ENCODE results near the gene IL32. TPM values are rescaled to one million over a fixed set of nuclear protein-coding genes. Genes with fewer than 3 reads are reported as not detected.
A peak's percentile ranks its signal among the peaks of the same experiment; 100 is the strongest.

IL32 gene
- polyA plus RNA-seq, 2 of the 4 experiments (the other 2 are of a cell fraction), result 8.9 to 20.2 TPM

DNA sequence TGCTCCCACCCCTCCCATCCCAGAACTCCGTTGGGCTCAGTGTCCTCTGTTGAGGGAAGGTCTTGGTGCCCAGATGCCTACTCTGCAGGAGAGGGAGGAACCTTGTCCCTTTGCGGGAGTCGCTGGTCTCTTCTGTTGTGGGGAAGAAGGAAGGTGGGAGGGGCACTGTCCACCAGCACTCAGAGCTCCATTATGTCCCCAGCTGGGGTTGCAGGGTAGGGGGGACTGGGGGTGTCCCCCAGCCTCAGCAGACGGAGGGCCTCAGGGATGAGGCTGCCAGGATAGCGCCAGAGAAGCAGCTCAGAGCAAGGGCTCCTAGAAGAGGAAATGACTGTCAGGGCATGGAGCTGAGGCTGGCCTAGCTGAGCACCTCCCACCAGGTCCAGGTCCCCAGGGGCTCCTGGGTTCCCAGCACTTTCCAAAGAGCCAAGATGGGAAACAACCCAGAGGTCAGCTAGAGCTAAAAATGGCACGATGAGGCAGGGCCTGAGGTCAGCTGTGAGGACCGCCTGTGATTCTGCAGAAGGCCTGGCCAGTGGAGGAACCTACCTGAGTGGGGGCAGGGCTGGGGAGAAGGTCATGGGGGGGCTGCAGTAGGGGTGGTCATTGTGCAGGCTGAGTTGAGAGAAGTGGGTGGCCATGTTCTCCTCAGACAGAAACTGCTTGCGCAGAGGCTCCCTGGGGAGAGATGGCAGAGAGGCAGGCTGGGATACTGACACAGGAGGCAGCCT lies 42.6 kb upstream of the IL32 start:
- POLR2A ChIA-PET, result interaction anchor here (0.6 to 6.2 kb wide), 7 partner anchors 9 to 23 kb away, joined by 3 to 107 read pairs (median 5); no protein-coding TSS in a partner anchor
- TF ChIP-seq HOXB5 (CRISPR knock-in tag; IDR thresholded peaks at IDR 0.05) (no peak), CHD4 (IDR thresholded peaks at IDR 0.05; ENCODE audit: borderline replicate concordance) (no peak), EHF (CRISPR knock-in tag; IDR thresholded peaks at IDR 0.05) (no peak), ESRRA (IDR thresholded peaks at IDR 0.05; ENCODE audit: borderline replicate concordance, low read length) (no peak), CHD2 (IDR thresholded peaks at IDR 0.05; ENCODE audit: low read length, partially characterized antibody) (no peak), CBX8 (IDR thresholded peaks at IDR 0.05) (no peak), FOXS1 (CRISPR knock-in tag; IDR thresholded peaks at IDR 0.05) (no peak), PHF8 (IDR thresholded peaks at IDR 0.05; ENCODE audit: borderline replicate concordance, low read depth) (no peak), ZNF302 (CRISPR knock-in tag; IDR thresholded peaks at IDR 0.05) (no peak), RCOR1 (IDR thresholded peaks at IDR 0.05; ENCODE audit: low read depth, low read length) (no peak), TP53 (CRISPR knock-in tag; IDR thresholded peaks at IDR 0.05) (peak; percentile 7; the same call in 1 of the 2 replicates), RAD21 (conservative IDR thresholded peaks at IDR 0.05 in 1 of 2, IDR thresholded peaks at IDR 0.05 in 1 of 2) (no peak), MAZ (IDR thresholded peaks at IDR 0.05; ENCODE audit: borderline replicate concordance, low read depth, low read length) (no peak), RFX5 (IDR thresholded peaks at IDR 0.05) (no peak), HOXA7 (CRISPR knock-in tag; IDR thresholded peaks at IDR 0.05) (no peak; the same call in 1 of the 2 replicates), KDM5A (IDR thresholded peaks at IDR 0.05) (no peak), ZFP36 (IDR thresholded peaks at IDR 0.05; ENCODE audit: borderline replicate concordance, partially characterized antibody) (no peak), CBX2 (IDR thresholded peaks at IDR 0.05; ENCODE audit: borderline replicate concordance, low read depth) (no peak), NFE2L2 (conservative IDR thresholded peaks at IDR 0.05; ENCODE audit: low read length) (no peak), JUN (IDR thresholded peaks at IDR 0.05) (peak in 1 of 2 experiments; percentile 62; a peak in 4 of 5 replicates), KDM1A (IDR thresholded peaks at IDR 0.05; ENCODE audit: low read depth) (no peak), EHMT2 (IDR thresholded peaks at IDR 0.05; ENCODE audit: low read depth) (no peak), POLR2AphosphoS2 (conservative IDR thresholded peaks at IDR 0.05; ENCODE audit: low read length) (peak; percentile 20; the same call in 1 of the 2 replicates), HOXB13 (CRISPR knock-in tag; IDR thresholded peaks at IDR 0.05; ENCODE audit: low read depth) (no peak), BHLHE40 (IDR thresholded peaks at IDR 0.05; ENCODE audit: low read depth, low read length) (no peak), EP300 (IDR thresholded peaks at IDR 0.05) (no peak), POLR2A (IDR thresholded peaks at IDR 0.05; ENCODE audit: low read length) (peak; percentile 32; the same call in 1 of the 2 replicates)
- TF ChIP-seq, protein P1, sequence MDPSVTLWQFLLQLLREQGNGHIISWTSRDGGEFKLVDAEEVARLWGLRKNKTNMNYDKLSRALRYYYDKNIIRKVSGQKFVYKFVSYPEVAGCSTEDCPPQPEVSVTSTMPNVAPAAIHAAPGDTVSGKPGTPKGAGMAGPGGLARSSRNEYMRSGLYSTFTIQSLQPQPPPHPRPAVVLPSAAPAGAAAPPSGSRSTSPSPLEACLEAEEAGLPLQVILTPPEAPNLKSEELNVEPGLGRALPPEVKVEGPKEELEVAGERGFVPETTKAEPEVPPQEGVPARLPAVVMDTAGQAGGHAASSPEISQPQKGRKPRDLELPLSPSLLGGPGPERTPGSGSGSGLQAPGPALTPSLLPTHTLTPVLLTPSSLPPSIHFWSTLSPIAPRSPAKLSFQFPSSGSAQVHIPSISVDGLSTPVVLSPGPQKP (IDR thresholded peaks at IDR 0.05; ENCODE audit: low read depth, low read length), result no peak
- TF ChIP-seq, protein P2, sequence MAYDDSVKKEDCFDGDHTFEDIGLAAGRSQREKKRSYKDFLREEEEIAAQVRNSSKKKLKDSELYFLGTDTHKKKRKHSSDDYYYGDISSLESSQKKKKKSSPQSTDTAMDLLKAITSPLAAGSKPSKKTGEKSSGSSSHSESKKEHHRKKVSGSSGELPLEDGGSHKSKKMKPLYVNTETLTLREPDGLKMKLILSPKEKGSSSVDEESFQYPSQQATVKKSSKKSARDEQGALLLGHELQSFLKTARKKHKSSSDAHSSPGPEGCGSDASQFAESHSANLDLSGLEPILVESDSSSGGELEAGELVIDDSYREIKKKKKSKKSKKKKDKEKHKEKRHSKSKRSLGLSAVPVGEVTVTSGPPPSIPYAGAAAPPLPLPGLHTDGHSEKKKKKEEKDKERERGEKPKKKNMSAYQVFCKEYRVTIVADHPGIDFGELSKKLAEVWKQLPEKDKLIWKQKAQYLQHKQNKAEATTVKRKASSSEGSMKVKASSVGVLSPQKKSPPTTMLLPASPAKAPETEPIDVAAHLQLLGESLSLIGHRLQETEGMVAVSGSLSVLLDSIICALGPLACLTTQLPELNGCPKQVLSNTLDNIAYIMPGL (CRISPR knock-in tag; IDR thresholded peaks at IDR 0.05; ENCODE audit: borderline replicate concordance), result 0 out of 2 replicates have a peak, but pooled peaks have one; percentile 35
- TF ChIP-seq, protein P3, sequence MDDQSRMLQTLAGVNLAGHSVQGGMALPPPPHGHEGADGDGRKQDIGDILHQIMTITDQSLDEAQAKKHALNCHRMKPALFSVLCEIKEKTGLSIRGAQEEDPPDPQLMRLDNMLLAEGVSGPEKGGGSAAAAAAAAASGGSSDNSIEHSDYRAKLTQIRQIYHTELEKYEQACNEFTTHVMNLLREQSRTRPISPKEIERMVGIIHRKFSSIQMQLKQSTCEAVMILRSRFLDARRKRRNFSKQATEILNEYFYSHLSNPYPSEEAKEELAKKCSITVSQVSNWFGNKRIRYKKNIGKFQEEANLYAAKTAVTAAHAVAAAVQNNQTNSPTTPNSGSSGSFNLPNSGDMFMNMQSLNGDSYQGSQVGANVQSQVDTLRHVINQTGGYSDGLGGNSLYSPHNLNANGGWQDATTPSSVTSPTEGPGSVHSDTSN (IDR thresholded peaks at IDR 0.05), result peak; percentile 42
- TF ChIP-seq, protein P4, sequence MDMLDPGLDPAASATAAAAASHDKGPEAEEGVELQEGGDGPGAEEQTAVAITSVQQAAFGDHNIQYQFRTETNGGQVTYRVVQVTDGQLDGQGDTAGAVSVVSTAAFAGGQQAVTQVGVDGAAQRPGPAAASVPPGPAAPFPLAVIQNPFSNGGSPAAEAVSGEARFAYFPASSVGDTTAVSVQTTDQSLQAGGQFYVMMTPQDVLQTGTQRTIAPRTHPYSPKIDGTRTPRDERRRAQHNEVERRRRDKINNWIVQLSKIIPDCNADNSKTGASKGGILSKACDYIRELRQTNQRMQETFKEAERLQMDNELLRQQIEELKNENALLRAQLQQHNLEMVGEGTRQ (IDR thresholded peaks at IDR 0.05), result no peak
- TF ChIP-seq, protein P5, sequence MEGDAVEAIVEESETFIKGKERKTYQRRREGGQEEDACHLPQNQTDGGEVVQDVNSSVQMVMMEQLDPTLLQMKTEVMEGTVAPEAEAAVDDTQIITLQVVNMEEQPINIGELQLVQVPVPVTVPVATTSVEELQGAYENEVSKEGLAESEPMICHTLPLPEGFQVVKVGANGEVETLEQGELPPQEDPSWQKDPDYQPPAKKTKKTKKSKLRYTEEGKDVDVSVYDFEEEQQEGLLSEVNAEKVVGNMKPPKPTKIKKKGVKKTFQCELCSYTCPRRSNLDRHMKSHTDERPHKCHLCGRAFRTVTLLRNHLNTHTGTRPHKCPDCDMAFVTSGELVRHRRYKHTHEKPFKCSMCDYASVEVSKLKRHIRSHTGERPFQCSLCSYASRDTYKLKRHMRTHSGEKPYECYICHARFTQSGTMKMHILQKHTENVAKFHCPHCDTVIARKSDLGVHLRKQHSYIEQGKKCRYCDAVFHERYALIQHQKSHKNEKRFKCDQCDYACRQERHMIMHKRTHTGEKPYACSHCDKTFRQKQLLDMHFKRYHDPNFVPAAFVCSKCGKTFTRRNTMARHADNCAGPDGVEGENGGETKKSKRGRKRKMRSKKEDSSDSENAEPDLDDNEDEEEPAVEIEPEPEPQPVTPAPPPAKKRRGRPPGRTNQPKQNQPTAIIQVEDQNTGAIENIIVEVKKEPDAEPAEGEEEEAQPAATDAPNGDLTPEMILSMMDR (IDR thresholded peaks at IDR 0.05), result no peak
- TF ChIP-seq, protein P6, sequence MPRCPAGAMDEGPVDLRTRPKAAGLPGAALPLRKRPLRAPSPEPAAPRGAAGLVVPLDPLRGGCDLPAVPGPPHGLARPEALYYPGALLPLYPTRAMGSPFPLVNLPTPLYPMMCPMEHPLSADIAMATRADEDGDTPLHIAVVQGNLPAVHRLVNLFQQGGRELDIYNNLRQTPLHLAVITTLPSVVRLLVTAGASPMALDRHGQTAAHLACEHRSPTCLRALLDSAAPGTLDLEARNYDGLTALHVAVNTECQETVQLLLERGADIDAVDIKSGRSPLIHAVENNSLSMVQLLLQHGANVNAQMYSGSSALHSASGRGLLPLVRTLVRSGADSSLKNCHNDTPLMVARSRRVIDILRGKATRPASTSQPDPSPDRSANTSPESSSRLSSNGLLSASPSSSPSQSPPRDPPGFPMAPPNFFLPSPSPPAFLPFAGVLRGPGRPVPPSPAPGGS (IDR thresholded peaks at IDR 0.05), result peak; percentile 26; the same call in 1 of the 3 replicates

More for the DNA sequence above, 42.6 kb upstream of the IL32 start:
- peak overlapping the region; percentile 89 for H3K4me2 ChIP-seq
- no peaks in the 10 kb centered on the region for H3K9me3 ChIP-seq
- ATAC-seq, result peak; percentile 1 to 6; a peak in 5 of 6 replicates
- CTCF ChIA-PET, result interaction anchor here (0.7 to 6.6 kb wide), 8 partner anchors 8 to 127 kb away, joined by 3 to 112 read pairs (median 5); no protein-coding TSS in a partner anchor
- DNase-seq (ENCODE audit: low read depth in 1 of 2, low spot score in 1 of 2), result peak in 1 of 2 experiments; percentile 86
- 0% methylated on average over 5 of the region's 8 CpGs for WGBS (ENCODE audit: missing lambda C conversion rate)
- peak overlapping the region; percentile 98 to 100 for H3K27ac ChIP-seq
- FAIRE-seq, result no peak
- H3K4me1 ChIP-seq, result peaks cover 27% of the 10 kb centered on the region
- H3K4me3 ChIP-seq, result peak overlapping the region; percentile 93

Data from A549 (cell line).